Mesothelial cell of epicardium (in vitro differentiated cells): ENCODE data around the gene WDR86. TPM values are rescaled to one million over a fixed set of nuclear protein-coding genes. Genes with fewer than 3 reads are reported as not detected.

ENCODE experiments used
- DNase-seq, 2 experiments: peaks; one replicate each; pipeline ENCODE4 v3.0.0; 2021; ENCODE audit warnings: low spot score in 2 of 2; ENCODE audit not compliant: unreplicated experiment in 2 of 2
- H3K27ac Mint-ChIP-seq: 2 replicates; pipeline ENCODE4 v1.8.0; 2021; ENCODE audit warnings: mixed read lengths
- H3K27me3 Mint-ChIP-seq: 2 replicates; pipeline ENCODE4 v1.8.0; 2021; ENCODE audit warnings: low read depth, mixed read lengths
- H3K36me3 Mint-ChIP-seq: 2 replicates; pipeline ENCODE4 v1.8.0; 2021; ENCODE audit warnings: mixed read lengths
- H3K4me1 Mint-ChIP-seq: 2 replicates; pipeline ENCODE4 v1.8.0; 2021; ENCODE audit warnings: mixed read lengths
- H3K4me3 Mint-ChIP-seq: 2 replicates; pipeline ENCODE4 v1.8.0; 2021; ENCODE audit warnings: mild to moderate bottlenecking, moderate library complexity, mixed read lengths
- H3K9me3 Mint-ChIP-seq: 2 replicates; pipeline ENCODE4 v1.8.0; 2021; ENCODE audit warnings: mixed read lengths
- CTCF ChIP-seq: fragments of 200-600 bp; sonication (generic); IDR thresholded peaks from one replicate; pipeline ENCODE4 v1.5.0; 2021; ENCODE audit warnings: antibody characterized with exemption; ENCODE audit not compliant: unreplicated experiment
- total RNA-seq: library from RNA; stranded (reverse); gene quantifications from 3 replicates; pipeline ENCODE4 v1.2.1, GENCODE V29; 2021

The WDR86 gene
- total RNA-seq, 1 donor from 2014 or later, result 274 TPM

GRCh38 chr7:151446412-151446811, 36.6 kb upstream of the WDR86 start:
- H3K4me3 Mint-ChIP-seq, result no peak overlapping the region
- H3K36me3 Mint-ChIP-seq, result no peaks in the 10 kb centered on the region
- H3K9me3 Mint-ChIP-seq, result no peaks in the 10 kb centered on the region
- TF ChIP-seq CTCF, result no peak
- H3K27me3 Mint-ChIP-seq, result no peaks in the 10 kb centered on the region
- peaks cover 45% of the 10 kb centered on the region for H3K4me1 Mint-ChIP-seq
- peak overlapping the region; percentile 21 for H3K27ac Mint-ChIP-seq
- DNase-seq, result no peak

GRCh38 chr7:151444632-151445031, 34.8 kb upstream of the WDR86 start:
- DNase-seq, result no peak
- no peaks in the 10 kb centered on the region for H3K9me3 Mint-ChIP-seq
- H3K36me3 Mint-ChIP-seq, result no peaks in the 10 kb centered on the region
- no peak overlapping the region for H3K4me3 Mint-ChIP-seq
- TF ChIP-seq CTCF, result no peak
- H3K27me3 Mint-ChIP-seq, result no peaks in the 10 kb centered on the region
- peak overlapping the region; percentile 41 for H3K27ac Mint-ChIP-seq
- peaks cover 53% of the 10 kb centered on the region for H3K4me1 Mint-ChIP-seq

- Mint-ChIP-seq H3K27me3 (no peaks in the 10 kb centered on the region), H3K36me3 (no peaks in the 10 kb centered on the region), H3K4me1 (peaks cover 63% of the 10 kb centered on the region), H3K27ac (peak overlapping the region; percentile 88), H3K9me3 (no peaks in the 10 kb centered on the region), H3K4me3 (no peak overlapping the region)
- DNase-seq, result no peak
- TF ChIP-seq CTCF, result no peak
Observed at GRCh38 chr7:151442776-151443496, 33.1 kb upstream of the WDR86 start.

- H3K4me3 Mint-ChIP-seq, result peak overlapping the region; percentile 54
- peak overlapping the region; percentile 96 for H3K27ac Mint-ChIP-seq
- peaks cover 74% of the 10 kb centered on the region for H3K4me1 Mint-ChIP-seq
- H3K36me3 Mint-ChIP-seq, result no peaks in the 10 kb centered on the region
- TF ChIP-seq CTCF, result no peak
- no peak for DNase-seq
- no peaks in the 10 kb centered on the region for H3K9me3 Mint-ChIP-seq
- no peaks in the 10 kb centered on the region for H3K27me3 Mint-ChIP-seq
Observed at GRCh38 chr7:151440799-151441445, 31.1 kb upstream of the WDR86 start.

- H3K9me3 Mint-ChIP-seq, result no peaks in the 10 kb centered on the region
- peak within 1 kb of the TSS; percentile 62 for H3K4me3 Mint-ChIP-seq
- no peak for TF ChIP-seq CTCF
- peak in 1 of 2 experiments; percentile 51 for DNase-seq
- peak within 1 kb of the TSS; percentile 96 for H3K27ac Mint-ChIP-seq
- peaks cover 69% of the 10 kb centered on the region for H3K4me1 Mint-ChIP-seq
- H3K36me3 Mint-ChIP-seq, result no peaks in the 10 kb centered on the region
- H3K27me3 Mint-ChIP-seq, result no peaks in the 10 kb centered on the region
Observed at GRCh38 chr7:151439855-151440798, 30.3 kb upstream of the WDR86 start, which contains the start of gene CRYGN. CRYGN (minus strand) TSS chr7:151440141; CDS start chr7:151439917, 224 bp downstream.
